Measurements from ENCODE around the gene NYAP2.

NYAP2 gene

DNA sequence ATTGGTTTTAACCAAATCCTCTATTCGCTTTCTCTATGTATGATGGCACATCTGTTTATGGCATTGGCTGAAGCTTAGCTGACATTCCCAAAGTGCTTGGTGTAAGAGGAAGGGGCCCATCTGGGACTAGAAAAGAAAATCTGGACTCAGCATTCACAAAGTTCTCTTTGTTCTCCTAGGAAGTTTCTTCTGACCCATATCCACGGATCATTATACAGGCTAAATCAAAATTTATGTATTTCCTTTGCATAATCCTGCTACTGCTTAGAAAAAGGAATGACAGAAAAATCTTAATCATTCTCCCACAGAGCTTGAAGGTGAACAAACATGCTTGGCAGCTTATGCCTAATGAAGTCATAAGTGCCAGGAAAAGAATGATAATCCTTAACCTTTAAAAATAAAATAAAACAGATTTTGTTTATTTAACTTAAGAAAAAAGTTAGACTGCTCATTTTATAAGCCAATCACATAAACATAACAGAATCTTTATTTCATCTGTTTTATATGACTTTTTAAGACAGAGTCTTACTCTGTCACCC is 88.4 kb downstream of the NYAP2 start:
- DNase-seq, result no peak

DNA sequence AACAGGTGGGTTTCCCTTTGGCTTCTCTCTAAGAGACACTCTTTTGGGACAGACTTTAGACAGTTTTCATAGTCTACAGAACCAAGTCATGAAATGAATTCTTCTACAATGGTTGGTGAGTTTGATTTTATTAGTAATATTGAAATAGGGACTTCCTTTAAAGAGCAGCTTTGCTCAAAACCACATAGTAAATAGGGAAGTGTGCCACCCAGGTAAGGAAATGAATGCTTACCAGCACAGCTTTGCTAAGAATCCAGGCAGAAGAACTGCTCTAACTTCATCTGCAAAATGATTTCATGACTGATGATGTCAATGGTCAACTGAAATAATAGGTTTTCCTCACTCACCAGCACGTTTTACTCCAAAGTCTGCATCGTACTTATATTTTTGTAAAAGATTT is 89.2 kb downstream of the NYAP2 start:
- no peak for DNase-seq

DNA sequence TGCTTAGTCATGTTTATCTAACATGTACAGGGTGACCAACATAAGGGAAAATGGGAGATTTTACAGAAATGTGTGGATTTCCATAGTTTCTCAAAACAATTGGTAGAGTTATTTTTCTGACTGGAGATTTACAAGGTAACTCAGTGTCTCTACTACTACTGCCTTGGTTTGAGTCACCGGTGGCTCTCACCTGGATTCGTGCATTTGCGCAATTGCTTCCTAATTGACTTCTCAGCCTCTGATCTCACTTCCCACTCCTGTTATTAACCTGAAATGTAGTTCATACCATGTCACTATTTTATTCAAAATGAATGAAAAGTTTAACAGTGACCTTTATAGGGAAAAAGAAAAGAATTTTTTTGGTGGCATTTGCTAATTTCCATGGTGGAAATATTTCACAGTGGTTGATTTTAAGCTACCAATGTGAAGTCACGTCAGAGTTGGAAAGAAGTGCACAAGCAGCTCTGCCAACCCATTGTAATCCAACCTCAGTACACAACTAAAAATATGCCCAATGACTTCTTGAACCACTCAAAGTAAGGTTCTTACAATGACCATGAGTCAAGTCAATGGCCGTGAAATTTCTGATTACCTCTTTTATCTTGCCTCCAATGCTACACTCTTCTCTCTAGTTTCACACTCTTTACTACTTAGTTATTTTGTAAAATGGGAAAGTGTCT is 94.0 kb downstream of the NYAP2 start:
- DNase-seq, result no peak

DNA sequence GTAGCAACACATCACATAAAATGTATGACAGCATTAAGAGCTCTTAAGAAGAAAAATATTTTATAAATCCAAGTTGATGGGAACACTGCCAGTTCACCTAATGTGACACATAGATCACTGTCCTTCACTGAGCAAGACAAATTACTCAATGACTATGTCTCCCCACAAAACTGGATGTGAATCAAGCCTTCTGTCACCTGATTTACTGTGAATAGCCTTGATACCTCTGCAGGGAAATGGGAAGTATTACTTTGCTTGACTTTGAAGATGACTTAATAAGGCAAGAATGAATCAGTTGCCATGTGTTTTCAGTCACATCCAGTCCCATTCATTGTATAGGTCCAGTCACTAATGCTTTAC is 94.6 kb downstream of the NYAP2 start:
- DNase-seq, result no peak

DNA sequence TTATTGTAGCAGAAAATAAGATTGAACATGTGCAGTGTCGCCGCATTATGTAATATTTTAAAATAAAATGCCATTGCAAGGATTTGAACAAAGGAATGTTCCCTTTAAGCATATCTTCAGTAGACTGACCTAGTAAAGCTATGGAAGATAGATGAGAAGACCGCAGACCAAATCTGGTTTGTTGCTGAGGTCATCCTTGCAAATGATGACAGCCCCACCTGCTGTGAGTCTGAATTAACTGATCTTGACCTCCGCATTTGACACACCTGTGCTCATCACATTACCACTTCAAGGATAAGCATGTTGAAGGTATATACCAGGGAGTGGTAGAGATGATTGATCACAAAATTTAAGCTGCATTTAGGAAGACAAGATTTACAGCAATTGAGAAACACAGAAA is 96.2 kb downstream of the NYAP2 start:
- DNase-seq, result no peak

DNA sequence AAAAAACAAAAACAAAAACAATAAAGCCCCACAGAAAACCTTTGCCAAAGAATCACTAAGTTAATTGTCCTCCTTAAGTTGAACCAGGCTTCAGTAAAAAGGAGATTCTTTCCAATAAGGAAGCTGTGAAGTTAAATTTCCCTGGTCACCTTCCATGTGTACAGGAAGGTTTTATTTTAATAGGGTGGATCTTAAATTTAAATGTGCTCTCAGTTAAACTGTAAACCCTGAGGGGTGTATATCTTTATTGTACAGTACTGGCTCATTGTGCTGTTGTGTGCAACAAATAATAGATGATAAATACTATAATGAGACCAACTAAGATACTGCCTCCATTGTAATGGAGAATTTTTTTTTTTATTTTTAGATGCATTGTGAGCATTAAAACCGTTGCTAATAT is 97.1 kb downstream of the NYAP2 start:
- no peak for DNase-seq

DNA sequence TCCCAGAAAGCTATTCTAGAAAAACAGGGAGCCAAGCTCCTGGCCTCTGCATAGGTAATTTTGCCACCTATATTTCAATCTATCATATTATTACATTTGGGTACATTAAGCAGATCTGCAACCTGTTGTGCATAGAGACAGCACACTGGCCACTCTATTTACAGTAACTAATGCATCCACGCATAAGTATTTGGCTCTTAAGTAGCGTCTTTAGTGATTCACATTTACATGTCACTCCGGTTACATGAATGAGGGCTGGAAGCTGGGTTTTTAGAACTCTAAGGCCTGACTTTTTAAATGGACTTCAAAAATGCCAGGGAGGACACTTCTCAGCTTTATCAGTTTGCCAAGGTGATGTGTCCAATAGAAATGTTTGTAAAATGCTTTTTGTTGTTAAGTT is 97.7 kb downstream of the NYAP2 start:
- no peak for DNase-seq

DNA sequence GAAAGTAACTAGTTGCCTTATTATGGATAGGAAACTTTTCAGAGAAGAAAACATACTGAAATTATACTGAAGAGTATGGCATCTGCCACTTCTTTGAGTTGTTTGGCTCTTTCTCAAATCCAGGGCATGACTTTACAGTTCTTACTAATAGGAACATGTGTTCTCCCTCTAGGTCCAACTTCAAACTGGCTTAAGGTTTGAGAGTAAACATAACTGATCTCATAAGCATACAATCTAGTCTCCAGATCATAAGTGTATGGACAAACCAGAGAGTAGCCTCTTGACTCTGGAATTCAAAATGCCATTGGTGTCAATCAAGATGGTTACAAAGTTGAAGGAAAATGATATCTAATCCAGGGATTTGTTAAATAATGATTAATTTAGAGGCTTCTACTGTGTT is 101.5 kb downstream of the NYAP2 start:
- DNase-seq, result no peak

DNA sequence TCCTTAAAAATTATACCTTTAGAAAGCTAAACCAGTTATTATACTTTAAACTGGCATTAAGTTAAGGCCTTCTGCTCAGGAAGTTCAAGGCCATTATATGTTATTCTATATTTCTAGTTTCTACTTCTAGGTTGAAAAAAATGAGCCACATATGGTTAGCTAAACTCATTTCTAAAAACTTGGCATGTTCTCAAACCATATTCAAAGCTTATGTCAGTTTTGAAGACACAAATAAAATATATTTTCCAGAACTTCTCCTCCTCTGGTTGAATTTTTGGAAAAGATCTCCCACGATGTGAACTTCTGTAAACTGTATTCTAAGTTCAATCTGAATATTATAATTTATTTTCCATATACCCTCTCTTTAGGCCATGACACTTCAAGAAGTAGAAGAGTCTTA is 103.5 kb downstream of the NYAP2 start:
- DNase-seq, result no peak

DNA sequence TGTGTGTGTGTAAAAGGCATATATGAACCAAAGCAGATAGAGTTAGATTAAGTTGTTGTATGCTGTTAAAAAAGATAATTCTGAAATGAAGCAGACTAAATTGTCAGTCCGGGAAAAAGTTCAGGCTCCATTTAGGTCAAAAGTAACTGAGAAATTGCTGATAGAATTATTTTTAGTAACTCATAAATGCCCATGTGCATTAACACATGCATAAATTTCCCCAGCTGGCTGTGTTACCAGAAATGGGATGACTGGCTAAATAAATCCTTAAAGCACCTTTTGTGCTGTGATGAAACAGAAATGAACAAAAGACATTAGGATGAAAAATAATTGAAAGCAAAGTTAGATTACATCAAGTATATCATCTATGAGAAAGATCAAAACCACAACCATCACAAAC is 111.3 kb downstream of the NYAP2 start:
- no peak for DNase-seq

DNA sequence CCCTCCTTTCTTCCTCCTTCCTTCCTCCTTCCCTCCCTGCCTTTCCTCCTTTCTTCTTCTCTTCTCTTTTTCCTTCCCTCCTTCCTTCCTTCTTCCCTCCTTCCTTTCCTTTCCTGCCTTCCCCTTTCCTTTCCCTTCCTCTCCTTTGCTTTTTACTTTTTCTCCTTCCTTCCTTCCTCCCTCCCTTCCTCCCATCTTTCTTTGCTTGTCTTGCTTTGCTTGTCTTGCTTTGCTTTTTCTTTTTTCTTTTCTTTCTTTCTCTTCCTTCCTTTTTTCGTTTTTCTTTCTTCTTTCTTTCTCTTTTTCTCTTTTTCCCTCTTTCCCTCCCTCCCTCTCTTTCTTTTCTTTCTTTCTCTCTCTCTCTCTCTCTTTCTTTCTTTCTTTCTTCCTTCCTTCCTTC is 113.0 kb downstream of the NYAP2 start:
- no peak for DNase-seq

DNA sequence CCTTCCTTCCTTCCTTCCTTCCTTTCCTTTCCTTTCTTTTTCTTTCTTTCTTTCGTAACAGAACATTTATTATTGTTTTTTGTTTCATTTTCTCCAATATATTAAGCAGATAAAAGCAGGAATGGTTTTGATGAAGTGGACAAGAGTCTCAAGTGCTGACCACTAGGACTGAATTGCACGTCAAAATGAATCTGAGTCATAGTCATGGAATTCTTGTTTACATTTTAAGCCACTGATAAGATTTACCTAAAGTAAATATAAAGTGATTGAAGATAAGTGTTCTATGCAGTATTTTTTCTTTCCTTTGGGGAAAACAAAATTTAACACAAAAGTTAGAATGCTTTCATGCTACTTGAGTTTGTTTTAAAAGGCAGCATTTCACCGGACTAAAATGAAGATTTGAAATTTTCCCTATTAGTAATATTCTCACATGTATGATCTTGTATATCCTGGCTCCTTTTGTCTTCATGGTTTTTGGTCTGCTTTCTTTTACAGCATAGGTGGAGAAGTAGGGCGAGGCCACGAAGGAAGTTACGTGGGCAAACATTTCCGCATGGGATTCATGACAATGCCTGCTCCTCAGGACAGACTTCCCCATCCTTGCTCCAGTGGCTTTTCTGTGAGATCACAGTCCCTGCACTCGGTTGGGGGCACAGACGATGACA is 113.5 kb downstream of the NYAP2 start:
- DNase-seq, result no peak

DNA sequence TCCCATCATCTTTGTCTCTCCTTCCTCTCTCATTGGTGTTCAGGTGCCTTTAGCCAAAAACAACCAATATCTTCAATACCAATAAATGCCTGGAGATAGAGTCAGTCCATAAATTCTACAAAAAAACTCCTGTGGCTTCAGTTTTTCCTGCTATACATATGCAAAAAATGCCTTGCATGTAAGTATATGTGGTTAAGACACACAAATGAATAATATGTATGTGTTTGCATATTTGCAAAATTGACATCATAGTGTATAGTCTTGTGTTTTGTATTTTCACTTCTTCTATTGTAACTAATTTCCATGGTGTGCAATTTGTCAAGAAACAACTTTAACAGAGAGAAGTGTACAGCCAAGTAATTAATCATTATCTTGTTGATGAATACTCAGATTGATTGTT is 115.5 kb downstream of the NYAP2 start:
- DNase-seq, result no peak

DNA sequence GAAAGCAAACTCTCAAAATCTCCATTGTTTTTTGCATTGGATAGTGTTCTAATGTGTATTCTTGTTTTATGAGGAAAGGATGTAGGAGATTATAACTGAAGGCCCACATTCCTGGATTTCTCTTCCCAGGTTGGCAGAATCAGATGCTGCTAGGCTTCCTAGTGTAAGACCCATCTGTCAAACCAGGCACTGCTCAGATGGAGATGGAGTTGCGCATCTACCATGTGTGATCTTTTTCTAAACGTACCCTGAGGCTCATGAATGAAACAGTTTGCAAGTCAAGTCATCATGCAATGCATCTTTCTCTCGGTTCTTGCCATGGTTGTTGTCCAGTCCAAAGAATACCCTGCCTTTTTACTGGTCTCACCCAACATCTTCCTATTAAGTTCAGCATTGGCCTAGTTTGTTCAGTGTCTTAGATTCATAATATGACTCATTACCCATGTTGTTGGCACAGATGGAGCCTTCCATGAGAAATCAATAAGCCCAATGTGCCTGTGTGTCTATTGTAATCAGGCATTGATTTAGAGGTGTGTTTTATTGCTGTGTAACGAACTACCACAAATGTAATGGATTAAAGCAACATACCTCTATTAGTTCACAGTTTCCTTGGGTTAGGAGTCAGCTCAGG is 127.4 kb downstream of the NYAP2 start:
- DNase-seq, result no peak

DNA sequence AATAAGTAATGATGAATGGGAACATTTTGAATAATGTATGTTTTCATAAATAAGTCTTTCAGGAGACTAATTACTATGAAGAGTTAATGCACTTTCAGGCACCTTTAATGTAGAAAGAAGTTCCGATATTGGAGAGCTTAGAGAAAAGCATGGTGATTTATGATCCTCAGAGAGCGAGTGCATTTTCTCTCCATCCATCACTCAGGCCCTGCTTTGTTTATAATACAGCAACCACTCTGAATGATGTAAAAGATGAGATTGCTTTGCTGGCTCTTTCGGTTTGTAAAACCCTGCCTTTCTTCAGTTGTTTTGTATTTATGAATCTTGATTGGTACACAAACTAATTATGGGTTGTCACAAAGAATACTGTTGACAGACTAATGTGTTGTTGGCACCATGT is 132.0 kb downstream of the NYAP2 start:
- DNase-seq, result no peak

DNA sequence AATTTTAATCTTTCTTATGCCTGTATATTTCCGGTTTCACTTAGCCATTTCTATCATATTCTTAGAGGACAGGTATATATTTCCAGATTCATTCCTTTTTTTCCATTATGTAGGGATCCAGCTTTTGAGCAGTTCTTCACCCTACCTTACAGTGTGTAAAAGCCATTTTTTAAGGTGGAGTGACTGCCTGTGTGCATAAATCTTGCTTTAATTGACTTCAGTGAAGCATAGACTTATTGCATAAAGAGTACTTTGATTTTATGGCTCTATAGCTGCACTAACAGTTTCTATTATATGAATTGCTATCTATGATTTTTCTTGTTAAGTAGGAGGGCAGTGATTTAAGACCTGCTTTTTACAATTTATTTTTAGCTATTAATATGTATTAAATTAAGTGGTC is 132.6 kb downstream of the NYAP2 start:
- no peak for DNase-seq

DNA sequence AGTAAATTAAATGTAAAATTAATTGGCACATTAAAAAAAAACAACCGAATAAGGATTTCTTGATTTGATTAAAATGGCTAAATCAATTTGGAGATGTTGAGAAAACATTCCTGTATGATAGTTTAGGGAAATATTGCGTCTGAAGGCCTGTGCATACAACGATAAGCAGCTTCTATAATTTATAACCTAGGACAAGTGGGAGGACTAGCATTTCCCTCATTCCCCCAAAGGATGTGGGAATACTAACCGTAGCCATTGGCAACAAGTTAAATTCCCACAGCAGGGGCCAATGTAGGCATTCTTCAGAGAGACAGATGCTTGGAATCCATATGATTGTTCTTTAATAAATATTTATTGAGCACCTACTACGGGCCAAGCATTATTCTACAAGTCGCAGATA is 134.5 kb downstream of the NYAP2 start:
- no peak for DNase-seq

DNA sequence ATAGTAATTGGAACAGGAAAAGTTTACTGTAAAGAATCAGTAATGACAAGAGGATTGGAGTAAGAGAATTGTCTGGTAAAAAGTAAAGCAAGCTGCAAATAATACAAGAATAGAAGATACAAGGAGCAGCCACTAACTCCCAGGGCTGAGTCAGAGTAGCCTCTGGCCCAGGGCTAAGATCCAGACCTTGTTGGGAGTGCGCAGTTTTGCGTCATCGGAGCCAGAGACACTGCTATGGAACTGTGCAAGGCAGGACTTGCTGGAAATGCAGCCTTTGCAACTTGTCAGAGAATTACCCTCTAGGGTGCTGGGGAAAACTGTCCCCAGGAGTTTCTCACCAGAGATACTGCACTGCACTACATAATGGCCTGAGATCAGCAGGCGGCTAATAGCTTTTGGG is 135.2 kb downstream of the NYAP2 start:
- DNase-seq, result no peak

DNA sequence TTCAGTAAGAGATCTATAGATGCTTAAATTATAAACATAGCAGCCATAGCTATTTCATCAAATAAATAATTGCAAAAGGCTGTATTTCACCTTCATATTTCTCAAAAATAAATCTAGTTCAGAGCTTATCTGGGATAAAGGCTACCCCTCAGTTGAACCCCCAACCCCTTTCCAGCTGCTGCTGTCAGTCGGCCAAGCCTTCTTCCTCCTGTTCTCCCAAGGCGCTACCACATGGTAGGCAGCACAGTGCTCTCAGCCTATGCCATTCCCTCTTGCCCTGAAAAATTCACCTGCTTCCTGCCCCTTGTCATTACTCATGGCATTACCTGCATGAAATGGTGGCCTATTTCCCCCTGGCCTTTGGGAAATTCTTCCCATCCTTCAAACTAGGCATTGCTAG is 136.5 kb downstream of the NYAP2 start:
- DNase-seq, result no peak

DNA sequence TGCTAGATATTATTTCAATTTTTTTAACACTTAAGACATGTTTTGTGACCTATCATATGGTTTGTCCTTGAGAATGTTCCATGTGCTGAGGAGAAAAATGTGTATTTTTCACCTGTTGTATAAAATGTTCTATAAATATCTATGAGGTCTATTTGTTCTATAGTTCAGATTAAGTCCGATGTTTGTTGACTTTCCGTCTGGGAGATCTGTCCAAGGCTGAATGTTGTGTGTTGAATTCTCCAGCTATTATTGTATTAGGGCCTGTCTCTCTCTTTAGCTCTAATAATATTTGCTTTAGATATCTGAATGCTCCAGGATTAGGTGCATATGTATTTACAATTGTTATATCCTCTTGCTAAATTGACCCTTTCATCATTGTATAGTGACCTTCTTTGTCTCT is 144.1 kb downstream of the NYAP2 start:
- no peak for DNase-seq

DNA sequence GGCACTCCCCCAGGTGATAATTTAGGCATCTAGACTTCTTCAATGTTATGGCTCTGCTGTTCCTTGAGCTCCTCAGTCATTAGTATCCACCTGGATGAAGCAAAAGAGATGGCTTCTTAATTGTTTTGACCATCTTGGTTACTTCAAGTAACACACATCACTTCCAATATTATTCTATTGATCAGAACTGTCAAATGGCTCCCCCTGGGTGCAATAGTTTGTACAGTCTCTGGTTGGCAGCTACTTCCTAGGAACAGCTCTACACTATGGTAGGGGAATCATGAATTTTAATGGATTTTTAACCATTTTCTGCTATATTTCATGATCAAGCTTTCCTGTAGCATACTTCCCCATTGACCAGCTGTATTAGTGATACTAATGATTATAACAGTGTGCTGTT is 157.0 kb downstream of the NYAP2 start:
- DNase-seq, result no peak

DNA sequence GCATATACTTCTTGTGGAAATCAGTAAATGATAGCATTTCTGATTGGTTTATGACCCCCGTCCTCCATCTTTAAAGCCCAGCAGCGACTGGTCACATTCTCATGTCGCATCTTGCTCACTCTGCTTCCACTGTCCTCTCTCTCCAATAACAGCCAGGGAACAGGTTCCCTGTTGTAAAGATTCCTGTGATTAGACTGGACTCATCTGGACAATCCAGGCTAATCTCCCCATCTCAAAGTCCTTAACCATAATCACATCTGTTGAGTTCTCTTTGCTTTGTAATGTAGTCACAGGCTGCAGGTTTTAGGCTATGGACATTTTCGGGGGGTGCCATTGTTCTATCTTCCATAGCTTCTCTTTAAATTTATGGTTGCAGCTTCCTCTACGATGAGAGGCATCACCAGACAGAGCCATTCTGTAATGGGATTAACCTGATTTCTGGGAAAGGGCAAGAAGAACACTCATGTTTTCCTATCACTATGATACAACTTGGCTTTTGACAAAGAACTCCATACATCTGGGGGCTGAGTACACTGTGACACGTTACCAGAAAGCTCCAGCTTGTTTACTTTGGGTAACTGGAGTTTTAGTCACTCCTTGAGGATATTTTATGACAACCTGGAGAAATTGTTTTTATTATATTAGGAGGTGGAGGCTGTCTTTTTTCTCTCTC is 159.0 kb downstream of the NYAP2 start:
- DNase-seq, result peak; percentile 8

DNA sequence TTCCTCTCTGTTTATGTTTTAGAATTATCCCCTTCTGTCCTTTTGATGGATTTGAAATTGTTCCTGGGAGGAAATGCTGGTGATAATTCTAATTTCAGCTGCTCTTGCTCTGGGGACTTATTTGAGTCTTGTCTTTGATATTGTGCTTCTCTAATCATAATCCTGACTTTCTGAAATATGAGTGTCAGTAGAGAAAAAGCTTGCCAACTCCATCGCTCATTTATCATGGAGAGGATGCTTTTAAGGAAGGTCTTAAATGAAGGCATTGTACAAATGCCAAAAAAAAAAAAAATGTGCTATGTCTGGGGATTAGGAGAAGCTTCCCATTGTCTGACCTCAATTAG is 159.5 kb downstream of the NYAP2 start:
- DNase-seq, result no peak

DNA sequence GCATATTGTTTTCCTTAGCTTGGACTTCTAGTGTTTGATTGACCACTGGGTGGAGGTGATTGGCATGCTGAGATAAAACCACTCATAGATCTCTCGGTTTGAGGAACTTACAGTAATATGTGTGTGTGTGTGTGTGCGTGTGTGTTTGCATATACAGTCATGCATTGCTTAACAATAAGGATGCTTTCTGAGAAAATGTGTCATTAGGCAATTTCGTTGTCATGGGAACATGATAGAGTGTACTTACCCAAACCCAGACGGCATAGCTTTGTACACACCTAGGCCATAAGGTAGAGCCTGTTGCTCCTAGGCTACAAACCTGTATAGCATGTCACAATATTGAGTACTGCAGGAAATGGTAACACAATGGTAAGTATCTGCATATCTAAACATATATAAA is 167.3 kb downstream of the NYAP2 start:
- DNase-seq, result no peak

All from NCI-H2227 treated with DMSO at 0.1 percent for 48 hours (cell line).